Cerebellar cortex (tissue), 1 donor: ENCODE measurements around the gene MUL1.

Experiments used
- DNase-seq: peaks from one replicate; pipeline ENCODE4 v3.0.0-alpha.2; 2015; ENCODE audit warnings: low spot score

Gene MUL1

GRCh38 chr1:20470194-20470593 lies 37.8 kb downstream of the MUL1 start:
- DNase-seq = no peak

- no peak for DNase-seq
Measured at GRCh38 chr1:20469406-20470076, 38.4 kb downstream of the MUL1 start.

GRCh38 chr1:20466273-20466672 lies 41.7 kb downstream of the MUL1 start:
- DNase-seq = no peak

- DNase-seq = no peak
Measured at GRCh38 chr1:20465187-20465586, 42.8 kb downstream of the MUL1 start.

GRCh38 chr1:20463502-20463901 lies 44.4 kb downstream of the MUL1 start:
- no peak for DNase-seq

GRCh38 chr1:20462397-20462796 lies 45.6 kb downstream of the MUL1 start:
- no peak for DNase-seq

- no peak for DNase-seq
Measured at GRCh38 chr1:20458717-20459116, 49.2 kb downstream of the MUL1 start.

- no peak for DNase-seq
Measured at GRCh38 chr1:20454004-20454403, 53.9 kb downstream of the MUL1 start.

- no peak for DNase-seq
Measured at GRCh38 chr1:20449735-20450311, 58.1 kb downstream of the MUL1 start.
